Stimulated activated CD4-positive, alpha-beta T cell treated with anti-CD3 and anti-CD28 coated beads, TNF-alpha, amount 100 ng/mL, for 48 hours (primary cell): ENCODE results near the gene CDH23.

Experiments
- DNase-seq, 3 donors: peaks; one replicate each; pipeline ENCODE4 v3.0.0-alpha.2; 2020; ENCODE audit warnings: low read depth in 3 of 3

Gene CDH23

DNA sequence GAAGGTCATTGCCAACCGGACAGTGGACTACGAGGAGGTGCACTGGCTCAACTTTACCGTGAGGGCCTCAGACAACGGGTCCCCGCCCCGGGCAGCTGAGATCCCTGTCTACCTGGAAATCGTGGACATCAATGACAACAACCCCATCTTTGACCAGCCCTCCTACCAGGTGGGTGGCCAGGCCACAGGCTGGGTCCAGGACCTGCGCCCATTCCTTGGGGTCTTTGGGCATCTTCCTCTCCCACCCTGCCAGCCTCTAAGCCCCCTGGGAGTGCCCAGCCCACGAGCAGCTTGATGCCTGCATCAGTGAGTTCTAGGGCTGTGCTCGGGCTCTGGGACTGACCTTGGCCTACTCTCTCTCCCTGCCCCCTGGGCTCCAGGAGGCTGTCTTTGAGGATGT is 402.4 kb downstream of the CDH23 start:
- no peak for DNase-seq

- no peak for DNase-seq
These were observed 403.1 kb downstream of the CDH23 start for GRCh38 chr10:71799608-71800453.

- no peak for DNase-seq
These were observed 404.6 kb downstream of the CDH23 start for GRCh38 chr10:71801361-71801760.

DNA sequence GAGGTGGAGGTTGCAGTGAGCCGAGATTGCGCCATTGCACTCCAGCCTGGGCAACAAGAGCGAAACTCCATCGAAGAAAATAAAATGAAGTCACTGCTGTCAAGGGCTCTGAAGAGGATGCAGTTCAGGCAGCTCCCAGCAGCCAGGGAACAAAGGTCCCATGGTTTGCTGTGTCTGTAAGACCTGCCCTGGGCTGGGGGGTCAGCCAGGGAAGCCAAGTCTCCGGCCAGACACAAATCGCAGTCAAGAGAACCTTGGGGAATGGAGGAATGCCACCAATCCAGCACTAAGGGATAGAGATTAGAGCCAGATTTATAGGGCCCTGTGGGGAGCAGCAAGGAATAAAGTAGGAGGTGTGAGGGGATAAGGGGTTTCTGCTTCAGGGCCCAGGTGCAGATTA is 405.5 kb downstream of the CDH23 start:
- DNase-seq = no peak

GRCh38 chr10:71802715-71803488 is 406.2 kb downstream of the CDH23 start:
- DNase-seq = no peak

- DNase-seq = no peak
These were observed 407.4 kb downstream of the CDH23 start for GRCh38 chr10:71804077-71804476.

GRCh38 chr10:71805776-71806703 is 409.3 kb downstream of the CDH23 start:
- no peak for DNase-seq

GRCh38 chr10:71806704-71807556 is 410.2 kb downstream of the CDH23 start:
- no peak for DNase-seq

GRCh38 chr10:71807557-71808510 is 411.1 kb downstream of the CDH23 start:
- no peak for DNase-seq

GRCh38 chr10:71809628-71810027 is 412.9 kb downstream of the CDH23 start:
- no peak for DNase-seq

GRCh38 chr10:71810048-71810750 is 413.5 kb downstream of the CDH23 start:
- DNase-seq = no peak

GRCh38 chr10:71811351-71811750 is 414.6 kb downstream of the CDH23 start:
- no peak for DNase-seq

- peak; percentile 55 to 73 (median 57) for DNase-seq
These were observed 415.5 kb downstream of the CDH23 start for GRCh38 chr10:71812016-71812912.

- DNase-seq = no peak
These were observed 416.3 kb downstream of the CDH23 start for GRCh38 chr10:71812913-71813590.

DNA sequence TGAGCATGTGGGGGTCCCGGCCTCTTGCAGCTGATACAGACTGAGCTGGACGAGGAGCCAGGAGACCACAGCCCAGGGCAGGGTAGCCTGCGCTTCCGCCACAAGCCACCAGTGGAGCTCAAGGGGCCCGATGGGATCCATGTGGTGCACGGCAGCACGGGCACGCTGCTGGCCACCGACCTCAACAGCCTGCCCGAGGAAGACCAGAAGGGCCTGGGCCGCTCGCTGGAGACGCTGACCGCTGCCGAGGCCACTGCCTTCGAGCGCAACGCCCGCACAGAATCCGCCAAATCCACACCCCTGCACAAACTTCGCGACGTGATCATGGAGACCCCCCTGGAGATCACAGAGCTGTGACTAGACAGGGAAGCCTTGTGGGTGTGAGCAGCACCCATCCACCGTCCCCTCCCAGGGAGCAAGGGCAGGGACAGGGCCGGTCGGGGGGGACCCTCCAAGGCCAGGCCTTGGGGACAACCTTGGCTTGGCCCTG is 418.2 kb downstream of the CDH23 start:
- no peak for DNase-seq

DNA sequence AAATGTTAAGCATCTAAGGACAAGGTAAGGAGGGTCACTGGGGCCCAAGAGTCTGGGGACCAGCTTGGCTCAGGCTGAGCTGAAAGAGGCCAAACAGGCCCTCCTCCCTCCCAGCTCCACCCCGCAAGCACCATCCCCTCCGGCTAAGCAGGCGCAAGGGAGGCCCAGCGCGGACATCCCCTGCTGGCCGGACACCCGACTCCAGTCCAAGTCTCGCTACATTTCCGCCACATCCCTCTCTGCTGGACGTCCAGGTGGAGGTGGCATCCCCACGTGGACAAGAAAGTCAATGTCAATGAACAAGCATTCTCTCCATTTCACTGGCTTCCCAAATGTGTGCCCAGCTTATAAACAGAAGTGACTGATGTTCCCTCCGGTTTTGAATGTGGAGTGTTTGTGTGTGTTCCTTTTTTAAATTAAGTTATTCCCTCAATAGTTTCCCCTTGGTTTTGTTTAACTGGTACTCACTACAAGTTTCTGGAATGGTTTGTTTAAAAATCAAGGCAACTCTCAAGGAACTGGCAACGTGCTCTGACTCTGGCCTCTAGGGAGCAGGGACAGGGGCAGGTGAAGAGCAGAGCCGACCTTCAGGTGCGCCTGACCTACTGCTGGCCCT is 418.9 kb downstream of the CDH23 start:
- no peak for DNase-seq

DNA sequence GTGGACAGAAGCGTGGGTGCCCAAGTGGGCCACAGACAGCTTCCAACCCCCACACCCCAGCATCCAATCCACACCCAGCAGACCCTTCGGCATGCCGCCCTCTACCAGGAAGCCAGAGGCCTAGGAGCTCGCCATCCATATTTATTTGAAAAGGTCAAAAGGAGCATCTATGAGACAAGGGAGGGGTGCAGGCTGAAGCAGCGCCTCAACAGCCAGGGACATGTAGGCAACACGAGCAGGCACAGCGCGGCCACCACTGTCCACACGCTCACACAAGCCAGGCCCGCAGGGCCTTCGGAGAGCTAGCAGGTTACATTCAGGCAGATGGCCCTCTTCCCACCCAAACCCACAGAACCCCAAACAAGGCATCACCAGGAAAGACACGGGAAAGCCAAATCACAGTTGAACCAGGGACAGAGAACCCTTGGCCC is 419.7 kb downstream of the CDH23 start:
- DNase-seq = no peak
